ENCODE measurements around the gene CASZ1. TPM values are rescaled to one million over a fixed set of nuclear protein-coding genes. Genes with fewer than 3 reads are reported as not detected.

Gene CASZ1
- total RNA-seq, 2 experiments from 2014 or later: 3.7 to 4.0 TPM

DNA sequence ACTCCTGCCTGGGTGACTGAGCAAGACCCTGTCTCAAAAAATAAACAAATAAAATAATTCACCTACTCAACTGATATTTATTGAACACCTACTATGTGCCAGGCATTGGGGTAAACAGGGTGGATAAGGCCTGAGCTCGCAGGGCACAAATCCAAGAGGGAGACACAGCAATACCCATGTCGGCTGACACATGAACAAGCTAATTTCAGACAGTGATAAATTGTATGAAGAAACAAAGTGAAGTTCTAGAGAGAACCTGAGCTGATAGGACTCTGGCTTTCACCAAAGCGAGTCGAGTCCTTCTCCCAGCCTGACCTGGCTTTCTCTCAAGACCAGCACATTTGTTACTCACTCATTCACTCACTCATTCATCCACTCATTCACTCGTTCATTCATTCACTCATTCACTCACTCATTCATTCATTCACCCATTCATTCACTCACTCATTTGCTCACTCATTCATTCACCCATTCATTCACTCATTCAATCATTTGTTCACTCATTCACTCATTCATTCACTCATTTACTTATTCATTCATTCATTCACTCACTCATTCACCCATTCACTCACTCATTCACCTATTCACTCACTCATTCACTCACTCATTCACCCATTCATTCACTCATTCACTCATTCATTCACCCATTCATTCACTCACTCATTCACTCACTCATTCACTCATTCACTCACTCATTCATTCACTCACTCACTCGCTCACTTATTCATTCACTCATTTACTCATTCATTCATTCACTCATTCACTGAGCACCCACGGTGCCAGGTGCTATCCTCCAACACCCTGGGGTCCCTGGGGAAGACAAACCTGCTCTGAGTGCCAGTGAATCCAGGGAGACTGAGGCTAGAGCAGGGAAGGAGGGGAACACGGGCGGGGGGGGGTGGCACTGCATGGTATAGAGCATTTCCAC is 37.4 kb upstream of the CASZ1 start:
- Mint-ChIP-seq H3K36me3 (ENCODE audit: low read depth) (no peaks in the 10 kb centered on the region), H3K9me3 (ENCODE audit: low read depth) (no peaks in the 10 kb centered on the region), H3K4me3 (no peak overlapping the region), H3K4me1 (no peaks in the 10 kb centered on the region), H3K27ac (no peak overlapping the region), H3K27me3 (peaks cover 31% of the 10 kb centered on the region)
- CTCF ChIA-PET: interaction anchor here (0.7 kb wide), 1 partner anchor 525 kb away, joined by 3 read pairs; no protein-coding TSS in a partner anchor
- ATAC-seq (peak; percentile 39), DNase-seq (no peak)
- intact Hi-C loops (cut with DNase I, micrococcal nuclease): no loop called here
- POLR2A ChIA-PET: no interaction called here

DNA sequence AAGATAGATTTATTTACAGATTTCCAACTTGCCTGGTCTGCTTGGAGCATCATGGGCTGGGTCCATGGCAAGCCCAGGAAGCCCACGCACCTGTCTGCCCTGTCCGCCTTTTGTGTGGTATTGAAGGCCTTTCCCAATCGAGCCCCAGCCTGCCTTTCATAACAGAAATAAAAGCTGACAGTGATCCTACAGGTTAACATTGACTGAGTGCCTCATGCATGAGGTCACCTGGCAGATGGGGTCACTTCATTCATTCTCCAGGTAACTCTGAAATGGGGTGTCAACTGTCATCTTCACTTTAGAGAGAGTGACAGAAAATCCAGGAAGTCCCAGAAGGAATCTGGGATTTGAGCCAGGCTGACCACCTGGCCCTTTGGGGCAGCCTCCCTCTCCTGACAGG is 36.3 kb upstream of the CASZ1 start:
- DNase-seq (no peak), ATAC-seq (no peak)
- H3K27me3 Mint-ChIP-seq: peaks cover 32% of the 10 kb centered on the region
- H3K4me1 Mint-ChIP-seq: no peaks in the 10 kb centered on the region
- H3K9me3 Mint-ChIP-seq (ENCODE audit: low read depth): no peaks in the 10 kb centered on the region
- intact Hi-C loops (cut with DNase I, micrococcal nuclease): no loop called here
- CTCF ChIA-PET: no interaction called here
- no peak overlapping the region for H3K27ac Mint-ChIP-seq
- POLR2A ChIA-PET: no interaction called here
- H3K4me3 Mint-ChIP-seq: no peak overlapping the region
- no peaks in the 10 kb centered on the region for H3K36me3 Mint-ChIP-seq (ENCODE audit: low read depth)

DNA sequence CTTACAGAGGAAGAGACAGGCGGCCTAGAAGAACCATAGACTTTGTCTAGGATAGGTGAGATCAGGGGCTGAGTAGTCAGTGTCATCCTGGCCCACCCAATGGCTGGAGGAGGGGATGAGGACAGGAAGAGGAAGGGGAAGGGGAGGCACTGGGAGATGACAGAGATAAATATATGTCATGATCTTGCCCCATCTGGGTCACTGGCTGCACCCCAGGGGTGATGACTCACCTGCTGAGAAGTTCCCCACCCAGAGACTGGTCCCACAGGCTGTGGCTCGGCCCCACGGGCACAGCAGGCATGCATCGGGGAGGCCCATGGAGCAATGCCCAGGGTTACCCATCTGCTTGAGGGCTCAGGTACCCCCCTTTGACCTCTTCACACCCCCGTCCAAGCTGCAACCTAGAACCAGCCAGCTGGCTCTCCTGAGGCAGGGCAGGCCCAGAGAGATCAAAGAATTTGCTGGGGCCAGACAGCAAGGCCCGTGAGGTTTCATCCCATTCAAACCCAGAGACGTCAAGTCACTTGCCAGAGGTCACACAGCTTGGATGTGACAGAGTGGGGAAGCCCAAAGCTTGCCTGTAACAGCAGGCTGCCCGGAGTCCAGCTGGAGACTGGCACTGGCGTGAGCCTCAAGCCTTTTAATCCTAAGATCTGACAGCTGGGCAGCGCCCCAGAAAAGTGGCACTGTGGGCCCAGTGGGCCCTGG is 34.7 kb upstream of the CASZ1 start:
- no peak for ATAC-seq
- CTCF ChIA-PET: interaction anchor here (0.6 to 0.7 kb wide), 3 partner anchors 36 to 1280 kb away, joined by 3 read pairs; no protein-coding TSS in a partner anchor
- intact Hi-C loops (cut with DNase I, micrococcal nuclease): no loop called here
- Mint-ChIP-seq H3K27me3 (peaks cover 24% of the 10 kb centered on the region), H3K4me1 (no peaks in the 10 kb centered on the region), H3K9me3 (ENCODE audit: low read depth) (no peaks in the 10 kb centered on the region), H3K27ac (no peak overlapping the region), H3K36me3 (ENCODE audit: low read depth) (no peaks in the 10 kb centered on the region), H3K4me3 (no peak overlapping the region)
- POLR2A ChIA-PET: no interaction called here
- no peak for DNase-seq

DNA sequence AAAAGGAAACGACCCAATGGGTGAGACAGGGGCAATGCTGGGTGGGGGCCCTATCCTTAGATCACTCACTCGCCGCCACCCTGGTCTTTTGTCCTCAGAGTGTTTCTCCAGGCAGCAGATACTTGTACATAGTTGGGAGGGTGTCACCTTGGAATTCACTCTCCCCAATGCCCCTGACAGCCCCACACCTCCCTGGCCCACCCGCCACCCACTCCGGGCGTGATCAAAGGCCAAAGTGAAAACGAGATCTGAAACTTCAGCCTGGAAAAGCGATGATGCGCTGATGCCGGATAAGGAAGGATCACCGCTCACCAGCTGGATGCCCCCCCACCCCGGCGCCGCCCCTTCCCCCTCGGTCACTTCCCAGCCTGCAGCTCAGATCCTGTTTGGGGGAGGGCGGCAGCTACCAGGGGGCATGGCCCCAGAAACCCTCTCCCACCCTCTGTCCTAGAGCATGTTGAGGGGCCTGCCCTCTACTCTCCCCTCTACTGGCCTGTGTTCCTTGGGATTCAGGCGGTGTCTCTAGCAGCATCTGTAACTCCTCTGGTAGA is 33.6 kb upstream of the CASZ1 start:
- intact Hi-C loops (cut with DNase I, micrococcal nuclease): no loop called here
- H3K36me3 Mint-ChIP-seq (ENCODE audit: low read depth): no peaks in the 10 kb centered on the region
- DNase-seq: no peak
- H3K27ac Mint-ChIP-seq: no peak overlapping the region
- ATAC-seq: no peak
- ChIA-PET CTCF (interaction anchor here (0.6 kb wide), 1 partner anchor 11 kb away, joined by 4 read pairs; no protein-coding TSS in a partner anchor), POLR2A (no interaction called here)
- H3K4me1 Mint-ChIP-seq: no peaks in the 10 kb centered on the region
- H3K9me3 Mint-ChIP-seq (ENCODE audit: low read depth): no peaks in the 10 kb centered on the region
- no peak overlapping the region for H3K4me3 Mint-ChIP-seq
- peaks cover 20% of the 10 kb centered on the region for H3K27me3 Mint-ChIP-seq

DNA sequence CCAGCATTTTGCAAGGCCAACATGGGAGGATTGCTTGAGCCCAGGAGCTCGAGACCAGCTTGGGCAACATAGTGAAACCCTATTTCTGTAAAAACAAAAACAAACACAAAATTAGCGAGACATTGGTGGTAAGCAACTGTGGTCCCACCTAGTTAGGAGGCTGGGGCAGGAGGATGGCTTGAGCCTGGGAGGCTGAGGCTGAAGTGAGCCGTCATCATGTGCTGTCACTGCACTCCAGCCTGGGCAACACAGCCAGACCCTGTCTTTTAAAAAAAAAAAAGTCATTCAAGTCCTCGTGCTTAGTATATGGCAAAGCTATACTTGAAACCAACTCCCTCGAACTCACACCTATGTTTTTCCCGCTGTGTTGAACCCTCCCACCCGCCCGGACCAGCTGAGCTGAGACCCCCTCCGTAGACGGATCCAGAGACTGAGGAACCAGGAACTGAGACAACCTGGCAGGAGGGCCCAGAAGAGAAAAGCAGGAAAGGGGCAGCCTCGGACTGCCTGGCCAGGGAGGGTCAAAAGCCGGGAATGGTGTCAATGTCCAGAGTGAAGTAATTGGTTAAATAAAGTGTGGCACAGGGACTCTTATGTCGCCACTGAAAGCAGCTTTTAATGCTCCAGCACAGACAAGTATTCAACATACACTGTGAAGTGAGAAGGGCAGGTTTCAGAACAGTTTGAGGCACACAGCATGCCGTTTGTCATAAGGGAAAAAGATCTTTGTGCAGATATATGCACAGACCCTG is 32.8 kb upstream of the CASZ1 start:
- ATAC-seq (no peak), DNase-seq (no peak)
- intact Hi-C loops (cut with DNase I, micrococcal nuclease): no loop called here
- no peak overlapping the region for H3K4me3 Mint-ChIP-seq
- POLR2A ChIA-PET: no interaction called here
- no peak overlapping the region for H3K27ac Mint-ChIP-seq
- CTCF ChIA-PET: interaction anchor here (0.6 kb wide), 1 partner anchor 43 kb away, joined by 4 read pairs; no protein-coding TSS in a partner anchor
- no peaks in the 10 kb centered on the region for H3K9me3 Mint-ChIP-seq (ENCODE audit: low read depth)
- H3K36me3 Mint-ChIP-seq (ENCODE audit: low read depth): no peaks in the 10 kb centered on the region
- no peaks in the 10 kb centered on the region for H3K4me1 Mint-ChIP-seq
- H3K27me3 Mint-ChIP-seq: peaks cover 15% of the 10 kb centered on the region

DNA sequence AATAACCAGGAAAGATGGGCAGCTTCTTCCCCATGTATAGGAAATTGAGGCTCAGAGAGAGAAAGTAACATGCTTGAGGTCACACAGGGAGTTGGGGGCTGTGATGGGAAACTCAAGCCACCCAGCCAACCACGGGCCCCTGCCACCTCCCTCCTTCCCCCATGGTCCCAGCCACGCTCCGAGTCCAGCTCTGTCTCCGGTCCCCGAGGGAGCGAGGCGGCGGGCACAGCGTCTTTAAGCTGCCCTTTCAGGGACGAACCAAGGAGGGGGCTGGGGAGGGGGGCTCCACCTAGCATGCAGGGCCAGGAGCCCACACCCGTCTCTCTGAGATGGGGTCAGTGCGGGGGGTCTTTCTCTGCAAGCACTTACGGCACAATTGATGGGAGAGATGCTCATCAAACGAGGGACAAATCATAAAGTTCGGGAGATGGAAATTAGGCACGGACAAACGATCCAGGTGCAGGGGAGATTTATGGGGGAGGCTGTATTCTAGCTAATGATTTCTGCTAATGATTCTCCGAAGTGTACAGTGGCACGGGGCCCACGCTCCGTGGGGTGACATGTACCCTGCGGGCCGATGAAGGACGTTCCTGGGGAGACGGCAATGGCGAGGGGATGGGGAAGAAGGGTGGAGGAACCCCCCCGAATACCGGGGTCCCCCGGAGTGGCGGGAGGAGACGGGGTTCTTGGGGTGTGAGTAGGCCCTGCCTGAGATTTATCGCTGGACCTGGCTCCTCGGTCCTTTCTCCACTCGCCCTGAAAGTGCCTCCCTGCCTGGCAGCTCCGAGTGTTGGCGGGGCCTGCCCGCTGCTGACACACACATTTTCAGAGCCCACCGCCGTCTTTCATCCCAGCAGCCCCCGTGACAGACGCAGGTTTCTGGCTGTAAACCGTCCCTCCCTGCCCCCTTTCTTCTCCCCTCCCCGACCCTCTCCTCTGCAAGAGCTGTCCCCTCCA is 31.2 kb upstream of the CASZ1 start:
- no peak overlapping the region for H3K4me3 Mint-ChIP-seq
- H3K4me1 Mint-ChIP-seq: no peaks in the 10 kb centered on the region
- peaks cover 9% of the 10 kb centered on the region for H3K27me3 Mint-ChIP-seq
- ChIA-PET POLR2A (no interaction called here), CTCF (no interaction called here)
- H3K27ac Mint-ChIP-seq: no peak overlapping the region
- ATAC-seq: no peak
- intact Hi-C loops (cut with DNase I, micrococcal nuclease): no loop called here
- H3K9me3 Mint-ChIP-seq (ENCODE audit: low read depth): no peaks in the 10 kb centered on the region
- no peak for DNase-seq
- H3K36me3 Mint-ChIP-seq (ENCODE audit: low read depth): no peaks in the 10 kb centered on the region

DNA sequence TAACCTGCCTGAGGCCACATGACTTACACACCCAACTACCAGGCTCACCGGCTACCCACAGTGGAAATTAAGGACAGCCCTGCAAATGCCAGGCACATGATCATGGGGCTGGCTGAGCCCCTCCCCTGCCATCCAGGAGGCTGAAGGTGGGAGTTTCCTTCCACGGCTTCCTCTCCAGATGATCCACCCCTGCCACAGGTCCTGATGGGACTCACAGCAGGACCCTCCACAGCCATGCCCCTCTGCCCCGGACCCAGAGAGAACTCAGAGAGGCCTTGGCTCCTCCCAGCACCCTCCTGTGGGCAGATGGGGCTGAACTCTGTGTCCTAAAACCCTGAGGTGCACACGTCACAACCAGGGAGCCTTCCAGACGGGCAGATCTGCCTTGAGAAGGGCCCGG is 29.1 kb upstream of the CASZ1 start:
- intact Hi-C loops (cut with DNase I, micrococcal nuclease): no loop called here
- POLR2A ChIA-PET: no interaction called here

DNA sequence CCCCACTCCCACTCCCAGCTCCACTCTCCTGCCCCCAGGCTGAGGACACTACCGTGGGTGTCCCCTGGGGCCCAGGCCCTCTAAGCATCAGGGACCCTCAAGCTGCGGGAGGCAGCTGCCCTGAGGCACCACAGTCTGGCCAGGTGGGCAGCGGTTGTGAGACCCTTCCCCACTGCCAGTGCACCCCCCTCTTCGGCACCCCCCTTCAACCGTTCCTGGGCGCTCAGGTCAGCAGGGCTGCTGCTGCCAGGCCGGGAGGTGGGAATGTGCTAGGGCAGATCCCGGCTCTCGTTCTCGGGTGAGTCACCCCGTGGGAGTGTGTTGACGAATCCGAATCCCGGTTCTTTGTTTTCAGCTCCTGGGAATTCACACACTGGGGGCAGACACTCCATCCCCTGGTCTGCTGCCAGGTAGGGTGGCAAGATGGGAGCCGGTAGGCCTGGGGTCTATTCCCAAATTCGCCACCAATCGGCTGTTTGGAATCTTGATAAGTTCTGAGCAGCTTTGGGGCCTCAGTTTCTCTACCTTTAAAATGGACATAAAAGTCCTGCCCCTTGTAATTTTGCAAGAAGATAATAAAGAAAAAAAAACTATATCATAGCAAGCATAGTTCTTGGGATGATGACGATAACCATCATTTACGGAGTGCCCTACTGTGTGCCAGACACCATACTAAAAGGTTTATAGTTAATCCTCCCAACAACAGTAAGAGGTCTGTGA is 28.5 kb upstream of the CASZ1 start:
- no peak overlapping the region for H3K4me3 Mint-ChIP-seq
- intact Hi-C loops (cut with DNase I, micrococcal nuclease): no loop called here
- no peak for DNase-seq
- POLR2A ChIA-PET: interaction anchor here (0.5 kb wide), 1 partner anchor 131 kb away, joined by 3 read pairs; no protein-coding TSS in a partner anchor
- H3K4me1 Mint-ChIP-seq: no peaks in the 10 kb centered on the region
- no peaks in the 10 kb centered on the region for H3K36me3 Mint-ChIP-seq (ENCODE audit: low read depth)
- no peaks in the 10 kb centered on the region for H3K9me3 Mint-ChIP-seq (ENCODE audit: low read depth)
- CTCF ChIA-PET: no interaction called here
- no peak overlapping the region for H3K27ac Mint-ChIP-seq
- peaks cover 12% of the 10 kb centered on the region for H3K27me3 Mint-ChIP-seq
- ATAC-seq: no peak

More for the DNA sequence above, 29.1 kb upstream of the CASZ1 start:
- Mint-ChIP-seq H3K9me3 (ENCODE audit: low read depth) (no peaks in the 10 kb centered on the region), H3K27me3 (peaks cover 12% of the 10 kb centered on the region), H3K36me3 (ENCODE audit: low read depth) (no peaks in the 10 kb centered on the region), H3K27ac (no peak overlapping the region), H3K4me3 (no peak overlapping the region), H3K4me1 (no peaks in the 10 kb centered on the region)
- CTCF ChIA-PET: no interaction called here
- ATAC-seq (no peak), DNase-seq (no peak)

DNA sequence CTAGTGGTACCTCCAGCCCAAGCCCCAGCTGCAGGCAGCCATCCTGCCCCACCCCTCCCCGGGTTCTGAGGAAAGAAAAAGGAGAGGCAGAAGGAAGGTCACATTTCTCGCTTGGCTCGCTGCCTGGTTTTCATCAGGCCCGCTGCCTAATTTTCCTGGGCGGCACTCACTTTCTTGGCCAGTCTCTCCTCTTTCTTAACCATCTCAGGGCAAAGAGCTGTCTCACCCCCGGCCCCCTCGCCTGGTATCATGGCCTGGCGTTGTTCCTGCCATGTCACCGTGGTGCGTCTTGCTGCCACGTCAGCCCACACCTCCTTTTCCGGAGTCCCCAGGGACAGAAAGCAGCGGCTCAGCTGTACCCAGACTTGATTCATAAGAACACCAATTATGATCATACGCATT is 26.6 kb upstream of the CASZ1 start:
- ATAC-seq (no peak), DNase-seq (no peak)
- POLR2A ChIA-PET: no interaction called here
- H3K4me1 Mint-ChIP-seq: no peaks in the 10 kb centered on the region
- no peaks in the 10 kb centered on the region for H3K9me3 Mint-ChIP-seq (ENCODE audit: low read depth)
- H3K4me3 Mint-ChIP-seq: no peak overlapping the region
- CTCF ChIA-PET: no interaction called here
- H3K36me3 Mint-ChIP-seq (ENCODE audit: low read depth): no peaks in the 10 kb centered on the region
- intact Hi-C loops (cut with DNase I, micrococcal nuclease): no loop called here
- H3K27me3 Mint-ChIP-seq: peaks cover 9% of the 10 kb centered on the region
- no peak overlapping the region for H3K27ac Mint-ChIP-seq

DNA sequence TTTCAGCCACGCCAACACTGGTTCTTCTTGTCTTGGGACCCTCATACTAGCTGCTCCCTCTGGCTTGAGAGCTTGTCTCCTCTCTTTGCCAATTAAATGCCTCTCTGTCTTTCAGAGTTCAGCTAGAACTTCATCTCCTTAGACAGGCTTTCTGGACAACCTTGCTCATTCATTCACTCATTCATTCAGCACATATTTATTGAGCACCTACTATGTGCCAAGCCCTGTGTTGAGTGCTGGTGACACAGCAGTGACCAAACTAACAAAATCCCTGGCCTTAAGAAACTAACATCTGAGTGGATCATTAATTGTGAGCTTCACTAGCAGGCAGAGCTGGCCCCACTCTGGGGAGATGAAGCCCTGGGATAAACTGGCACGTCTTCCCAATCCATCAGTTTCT is 24.9 kb upstream of the CASZ1 start:
- ChIA-PET CTCF (no interaction called here), POLR2A (no interaction called here)
- no peaks in the 10 kb centered on the region for H3K9me3 Mint-ChIP-seq (ENCODE audit: low read depth)
- intact Hi-C loops (cut with DNase I, micrococcal nuclease): no loop called here
- H3K4me3 Mint-ChIP-seq: no peak overlapping the region
- H3K4me1 Mint-ChIP-seq: no peaks in the 10 kb centered on the region
- H3K27ac Mint-ChIP-seq: no peak overlapping the region
- DNase-seq: no peak
- no peak for ATAC-seq
- H3K27me3 Mint-ChIP-seq: peaks cover 6% of the 10 kb centered on the region
- no peaks in the 10 kb centered on the region for H3K36me3 Mint-ChIP-seq (ENCODE audit: low read depth)

All from activated CD4-positive, alpha-beta T cell treated with anti-CD3 and anti-CD28 coated beads for 36 hours (primary cell).